Adrenal gland (tissue), 12 donors: ENCODE data around the gene TNIP2. TPM values are rescaled to one million over a fixed set of nuclear protein-coding genes. Genes with fewer than 3 reads are reported as not detected.
"Not testable (repeated sequence)": the region's sequence is repeated elsewhere in the genome, so short reads cannot be mapped to it uniquely, and the experiment has no call there.

ENCODE experiments used
- DNase-seq, 7 donors: peaks; one replicate each; pipeline ENCODE4 v3.0.0-alpha.2; 2019 to 2020
- H3K27ac ChIP-seq, 5 donors: fragments of 200-600 bp; sonication (generic) in 4 of 5; 1 replicate in 3 of 5; 2 replicates in 2 of 5; pipeline versions ENCODE4 v1.5.1 to v1.8.0; 2016 to 2020; ENCODE audit warnings: mild to moderate bottlenecking in 1 of 5
- H3K27me3 ChIP-seq: fragments of 200-600 bp; 2 replicates; pipeline ENCODE4 v1.8.0; 2021
- H3K36me3 ChIP-seq, 2 donors: fragments of 200-600 bp; replicated peaks in 1 of 2; 1 replicate in 1 of 2; 2 replicates in 1 of 2; pipeline versions ENCODE4 v1.5.1 to v1.8.0; 2018 to 2022
- H3K4me1 ChIP-seq, 2 donors: fragments of 200-600 bp; replicated peaks in 1 of 2; 1 replicate in 1 of 2; 2 replicates in 1 of 2; pipeline versions ENCODE4 v1.5.1 to v1.8.0; 2018 to 2021
- H3K4me3 ChIP-seq, 4 donors: fragments of 200-600 bp; sonication (generic) in 3 of 4; one replicate each; pipeline ENCODE4 v1.5.1; 2016 to 2018
- H3K9me3 ChIP-seq, 3 donors: fragments of 200-600 bp; sonication (generic) in 1 of 3; replicated peaks in 1 of 3; 1 replicate in 2 of 3; 2 replicates in 1 of 3; pipeline versions ENCODE4 v1.5.1 to v1.8.0; 2016 to 2021
- POLR2A ChIP-seq, 2 donors: fragments of 450-650 bp; IDR thresholded peaks; one replicate each; pipeline ENCODE4 v1.6.1; 2017; ENCODE audit warnings: antibody characterized with exemption in 2 of 2, mild to moderate bottlenecking in 2 of 2, moderate library complexity in 1 of 2
- WGBS, 4 donors: extraction: QIAGEN DNeasy Blood & Tissue Kit in 2 of 4; methylation state at CpG; one replicate each; pipeline versions ENCODE4 v1.1.5 to v1.1.7; 2013 to 2017; 5-methylcytosine and 5-hydroxymethylcytosine counted together
- intact Hi-C, 2 donors: fragments of 100-400 bp; cut with DNase I; formaldehyde crosslinking; loops; one replicate each; pipeline versions ENCODE4 v1.14.1 to v1.15.0; 2022 to 2023
- polyA plus RNA-seq, 3 donors: library from polyadenylated mRNA; stranded (reverse); fragments of 200-250 nt in 2 of 3; fragments of 350-450 nt in 1 of 3; fragmentation: Illumina TruSeq in 1 of 3; extraction: RNeasy Lipid Tissue Mini Kit (QIAGEN cat#74804) in 1 of 3; gene quantifications; one replicate each; pipeline ENCODE4 v1.2.3, GENCODE V29; 2013 to 2014
- total RNA-seq, 9 donors: library from RNA; depleted of rRNA in 4 of 9; stranded (reverse); fragments of >200 nt in 4 of 9; fragments of 120-200 nt in 1 of 9; fragmentation: NEBNext Ultra II Directional in 1 of 9; extraction: Animal tissue kit (Norgen Biotek cat#: 25700) in 1 of 9; gene quantifications; one replicate each; pipeline versions ENCODE4 v1.1.0 to v1.2.4, GENCODE V29; 2013 to 2023
- TF ChIP-seq, protein P1 (sequence below), 6 experiments: fragments of 450-650 bp in 4 of 6; fragments of 200-600 bp in 2 of 6; sonication (generic) in 1 of 6; IDR thresholded peaks; 1 replicate in 5 of 6; 2 replicates in 1 of 6; pipeline versions ENCODE4 v1.5.1 to v1.8.0; 2016 to 2021; ENCODE audit warnings: antibody characterized with exemption in 6 of 6, mild to moderate bottlenecking in 2 of 6, moderate library complexity in 1 of 6
- donor health status: healthy with polysubstance abuse.
- donor health status: Bipolar disorder and iron deficiency.
- donor health status: DM: yes; HTN: yes; CAD: no.
- donor health status: DM: no; HTN: no; CAD: no.
- donor health status: DM: no; HTN: no; CAD: no.
- donor health status: DM: yes; HTN: yes; CAD: no.

TNIP2 gene
- total and polyA plus RNA-seq, 12 donors: 7.8 to 57.7 (median 35.7) TPM

GRCh38 chr4:2742081-2742822 lies 13.9 kb downstream of the TNIP2 start:
- no peak overlapping the region for H3K27ac ChIP-seq
- 92 to 98% (median 95%) methylated on average over 9 to 27 of the region's 27 CpGs for WGBS, 4 donors
- DNase-seq: peak in 1 of 7 donors; percentile 14
- H3K27me3 ChIP-seq: no peaks in the 10 kb centered on the region
- H3K9me3 ChIP-seq: no peaks in the 10 kb centered on the region
- intact Hi-C loops: no loop called here
- H3K4me1 ChIP-seq: peaks cover 12 to 16% of the 10 kb centered on the region in 2 donors
- TF ChIP-seq POLR2A (IDR thresholded peaks at IDR 0.05): no peak
- TF ChIP-seq, protein P1, sequence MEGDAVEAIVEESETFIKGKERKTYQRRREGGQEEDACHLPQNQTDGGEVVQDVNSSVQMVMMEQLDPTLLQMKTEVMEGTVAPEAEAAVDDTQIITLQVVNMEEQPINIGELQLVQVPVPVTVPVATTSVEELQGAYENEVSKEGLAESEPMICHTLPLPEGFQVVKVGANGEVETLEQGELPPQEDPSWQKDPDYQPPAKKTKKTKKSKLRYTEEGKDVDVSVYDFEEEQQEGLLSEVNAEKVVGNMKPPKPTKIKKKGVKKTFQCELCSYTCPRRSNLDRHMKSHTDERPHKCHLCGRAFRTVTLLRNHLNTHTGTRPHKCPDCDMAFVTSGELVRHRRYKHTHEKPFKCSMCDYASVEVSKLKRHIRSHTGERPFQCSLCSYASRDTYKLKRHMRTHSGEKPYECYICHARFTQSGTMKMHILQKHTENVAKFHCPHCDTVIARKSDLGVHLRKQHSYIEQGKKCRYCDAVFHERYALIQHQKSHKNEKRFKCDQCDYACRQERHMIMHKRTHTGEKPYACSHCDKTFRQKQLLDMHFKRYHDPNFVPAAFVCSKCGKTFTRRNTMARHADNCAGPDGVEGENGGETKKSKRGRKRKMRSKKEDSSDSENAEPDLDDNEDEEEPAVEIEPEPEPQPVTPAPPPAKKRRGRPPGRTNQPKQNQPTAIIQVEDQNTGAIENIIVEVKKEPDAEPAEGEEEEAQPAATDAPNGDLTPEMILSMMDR (IDR thresholded peaks at IDR 0.05): no peak
- peaks cover 0 to 43% of the 10 kb centered on the region in 2 donors for H3K36me3 ChIP-seq
- H3K4me3 ChIP-seq: no peak overlapping the region

- Histone ChIP-seq H3K4me3 (no peak overlapping the region), H3K9me3 (no peaks in the 10 kb centered on the region), H3K27ac (no peak overlapping the region), H3K4me1 (peaks cover 9 to 11% of the 10 kb centered on the region in 2 donors), H3K27me3 (no peaks in the 10 kb centered on the region), H3K36me3 (peaks cover 0 to 37% of the 10 kb centered on the region in 2 donors)
- no peak for DNase-seq
- intact Hi-C loops: no loop called here
- TF ChIP-seq, protein P1 (IDR thresholded peaks at IDR 0.05): no peak
- TF ChIP-seq POLR2A (IDR thresholded peaks at IDR 0.05): no peak
- 85 to 90% (median 88%) methylated on average over 9 of the region's 9 CpGs for WGBS, 4 donors
These were observed 14.5 kb downstream of the TNIP2 start for GRCh38 chr4:2741626-2742025.

GRCh38 chr4:2738296-2738695 lies 17.8 kb downstream of the TNIP2 start:
- H3K27ac ChIP-seq, H3K4me1 ChIP-seq, H3K27me3 ChIP-seq, DNase-seq, H3K9me3 ChIP-seq, H3K4me3 ChIP-seq, intact Hi-C loops: not testable (repeated sequence)
- peaks cover 0 to 11% of the 10 kb centered on the region in 2 donors for H3K36me3 ChIP-seq
- 90 to 100% (median 96%) methylated on average over 2 of the region's 2 CpGs for WGBS, 4 donors

DNA sequence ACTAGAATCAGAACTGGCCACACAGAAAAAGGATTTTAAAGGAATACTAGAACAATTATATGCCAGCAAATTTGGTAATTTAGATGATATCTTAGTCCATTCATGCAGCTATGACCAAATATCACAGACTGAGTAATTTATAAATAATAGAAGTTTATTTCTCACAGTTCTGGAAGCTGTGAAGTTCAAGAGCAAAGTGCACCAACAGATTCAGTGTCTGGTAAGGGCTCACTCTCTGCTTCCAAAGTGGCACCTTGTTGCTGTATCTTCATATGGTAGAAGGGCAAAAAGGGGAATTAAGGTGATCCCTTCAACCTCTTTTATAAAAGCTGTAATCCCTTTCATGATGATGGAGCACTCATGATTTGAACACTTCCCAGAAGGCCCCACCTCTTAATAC lies 20.3 kb downstream of the TNIP2 start:
- Histone ChIP-seq H3K9me3 (no peaks in the 10 kb centered on the region), H3K27me3 (no peaks in the 10 kb centered on the region), H3K4me1 (no peaks in the 10 kb centered on the region), H3K36me3 (peaks cover 0 to 21% of the 10 kb centered on the region in 2 donors), H3K27ac (no peak overlapping the region), H3K4me3 (no peak overlapping the region)
- DNase-seq: no peak
- TF ChIP-seq, protein P1 (IDR thresholded peaks at IDR 0.05): no peak
- TF ChIP-seq POLR2A (IDR thresholded peaks at IDR 0.05): no peak
- intact Hi-C loops: no loop called here

- TF ChIP-seq, protein P1 (IDR thresholded peaks at IDR 0.05): no peak
- TF ChIP-seq POLR2A (IDR thresholded peaks at IDR 0.05): no peak
- H3K4me1 ChIP-seq: no peaks in the 10 kb centered on the region
These were observed 21.5 kb downstream of the TNIP2 start for GRCh38 chr4:2734612-2735011.

More at GRCh38 chr4:2734612-2735011, 21.5 kb downstream of the TNIP2 start:
- H3K27me3 ChIP-seq: no peaks in the 10 kb centered on the region
- no peak overlapping the region for H3K27ac ChIP-seq
- intact Hi-C loops: no loop called here
- no peaks in the 10 kb centered on the region for H3K9me3 ChIP-seq
- no peak for DNase-seq
- H3K36me3 ChIP-seq: peaks cover 0 to 21% of the 10 kb centered on the region in 2 donors
- WGBS, 4 donors: 71 to 83% (median 76%) methylated on average over 1 of the region's 1 CpG
- H3K4me3 ChIP-seq: no peak overlapping the region
